GM12801 (cell line): ENCODE data around the gene VWA3B.

Experiments used
- CTCF ChIP-seq: IDR thresholded peaks from one replicate; pipeline ENCODE4 v1.5.1; 2011; ENCODE audit warnings: control low read depth; ENCODE audit not compliant: insufficient read length; ENCODE audit errors: extremely low read depth

The VWA3B gene

GRCh38 chr2:98078701-98079100 is 8.3 kb upstream of the VWA3B start:
- no peak for TF ChIP-seq CTCF

DNA sequence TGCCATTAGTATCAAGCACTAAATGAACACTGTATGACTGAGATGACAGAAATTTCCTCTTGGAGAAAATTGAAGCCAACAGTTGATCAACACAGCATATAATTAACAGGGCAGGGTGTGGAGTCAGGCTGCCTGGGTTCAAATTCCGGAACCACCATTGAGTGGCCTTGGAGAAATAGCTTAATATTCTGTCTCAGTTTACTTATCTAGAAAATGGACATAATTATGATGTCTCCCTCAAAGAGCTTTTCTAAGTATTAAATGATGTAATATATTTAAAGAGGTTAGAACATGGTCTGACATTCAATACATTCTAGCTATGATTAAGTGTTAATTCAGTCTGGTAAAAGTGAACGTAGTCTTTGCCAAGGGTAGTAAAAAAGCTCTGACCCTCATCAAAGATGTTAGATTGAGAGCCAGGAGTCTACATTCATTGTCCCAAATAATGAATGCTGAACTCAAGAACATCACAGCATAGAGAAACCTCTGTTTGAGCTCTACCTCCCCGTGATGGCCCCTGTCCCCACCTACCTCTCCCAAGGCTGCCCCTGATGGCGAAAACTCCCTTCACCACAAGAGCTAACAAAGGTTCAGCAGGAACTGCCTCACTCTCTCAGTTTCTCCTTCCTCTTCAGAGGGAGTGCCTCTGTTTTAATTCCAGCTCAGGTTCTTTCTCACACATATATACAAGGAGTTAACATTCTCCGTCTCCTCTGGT is 2.7 kb upstream of the VWA3B start:
- no peak for TF ChIP-seq CTCF

- TF ChIP-seq CTCF, result no peak
These were observed 2.1 kb upstream of the VWA3B start for GRCh38 chr2:98084869-98085238.

GRCh38 chr2:98085649-98086048 is 1.3 kb upstream of the VWA3B start:
- TF ChIP-seq CTCF, result no peak

- no peak for TF ChIP-seq CTCF
These were observed 567 bp downstream of the VWA3B start for GRCh38 chr2:98087447-98088020.

DNA sequence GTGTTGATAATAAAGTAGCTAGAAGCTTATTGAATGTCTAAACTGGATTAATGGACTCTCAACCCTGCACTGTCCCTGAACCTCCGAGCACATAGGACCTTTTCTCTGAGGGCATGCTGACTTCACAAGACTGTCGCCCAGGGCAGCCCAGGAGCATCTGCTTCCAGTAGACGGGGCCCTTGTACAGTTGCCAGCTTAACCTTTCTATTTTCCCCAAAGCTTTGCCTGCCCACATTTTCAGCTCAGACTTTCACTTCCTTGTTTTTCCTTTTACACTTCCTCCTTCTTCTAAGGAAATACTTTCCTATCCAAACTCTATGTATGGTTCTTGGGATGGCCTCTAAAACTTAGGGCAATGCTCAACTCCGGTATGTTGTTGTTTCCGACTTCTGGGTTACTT is 1.3 kb downstream of the VWA3B start:
- no peak for TF ChIP-seq CTCF

- no peak for TF ChIP-seq CTCF
These were observed 3.0 kb downstream of the VWA3B start for GRCh38 chr2:98089941-98090340.

DNA sequence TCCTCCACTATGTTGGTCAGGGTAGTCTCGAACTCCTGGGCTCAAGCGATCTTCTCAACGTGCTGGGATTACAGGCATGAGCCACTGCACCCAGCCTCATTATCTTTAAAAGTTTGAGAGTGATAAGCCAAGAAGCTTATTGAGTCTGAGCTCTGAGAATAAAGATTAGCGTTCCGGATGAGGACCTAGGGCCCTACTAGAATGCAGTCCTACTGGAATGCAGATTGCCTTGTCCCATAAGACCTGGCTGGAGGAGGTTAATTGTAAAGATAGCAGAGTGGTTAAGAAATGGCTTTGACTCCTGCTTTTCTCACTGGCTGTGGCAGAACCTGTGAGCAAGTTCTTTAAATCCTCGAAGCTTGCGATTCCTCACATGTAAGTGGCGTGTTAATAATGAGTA is 4.0 kb downstream of the VWA3B start:
- TF ChIP-seq CTCF, result no peak
